Gastroesophageal sphincter (tissue), 3 donors: ENCODE data around the gene CLEC1A.

Experiments used
- EP300 ChIP-seq: sonication (generic); formaldehyde crosslinking; IDR thresholded peaks from one replicate; pipeline ENCODE4 v1.6.1; 2017; ENCODE audit warnings: antibody characterized with exemption, mild to moderate bottlenecking
- POLR2A ChIP-seq, 2 donors: fragments of 450-650 bp; IDR thresholded peaks; one replicate each; pipeline ENCODE4 v1.6.1; 2017; ENCODE audit warnings: antibody characterized with exemption in 2 of 2, mild to moderate bottlenecking in 2 of 2, moderate library complexity in 1 of 2
- POLR2AphosphoS5 ChIP-seq: sonication (generic); formaldehyde crosslinking; IDR thresholded peaks from one replicate; pipeline ENCODE4 v1.6.1; 2017; ENCODE audit warnings: antibody characterized with exemption
- TF ChIP-seq, protein P1 (sequence below), 4 experiments: fragments of 200-600 bp in 2 of 4; fragments of 450-650 bp in 2 of 4; sonication (generic) in 1 of 4; IDR thresholded peaks; one replicate each; pipeline ENCODE4 v1.5.1; 2017 to 2019; ENCODE audit warnings: antibody characterized with exemption in 4 of 4, mild to moderate bottlenecking in 2 of 4, moderate library complexity in 2 of 4

DNA sequence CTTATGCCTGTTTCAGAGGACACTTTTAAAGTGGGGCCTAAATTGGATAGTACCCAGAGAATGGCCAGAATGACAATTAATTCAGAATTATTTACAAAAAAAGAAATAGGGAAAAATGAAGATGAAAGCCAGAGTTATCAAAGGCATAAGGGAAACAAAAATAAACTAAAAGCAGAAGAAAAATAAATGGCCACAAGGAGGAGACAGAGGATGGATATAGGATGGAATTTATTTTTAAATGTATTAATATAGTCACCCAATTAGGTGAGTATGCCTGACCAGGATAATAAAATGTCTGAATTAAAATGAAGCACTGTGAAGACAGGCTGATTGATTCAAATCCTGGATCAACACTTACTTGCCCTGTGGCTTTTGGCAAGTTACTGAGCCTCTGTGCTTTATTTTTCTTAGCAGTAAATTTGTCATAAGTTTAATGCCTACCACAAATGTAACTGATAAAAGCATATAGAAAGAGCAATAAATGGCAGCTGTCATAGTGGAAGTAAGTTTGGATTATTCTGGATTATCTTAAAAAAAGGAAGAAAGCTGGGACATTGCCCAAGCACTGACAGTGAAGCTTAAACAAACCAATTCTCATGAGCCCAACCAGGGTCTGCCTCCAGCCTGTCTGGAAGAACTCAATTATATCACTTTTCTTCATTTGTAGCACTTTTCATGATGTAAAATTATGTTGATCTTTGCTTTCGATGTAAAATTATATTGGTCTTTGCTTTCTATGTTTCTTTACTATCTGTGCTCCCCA, 64.8 kb downstream of the CLEC1A start:
- TF ChIP-seq POLR2A (IDR thresholded peaks at IDR 0.05) (no peak), POLR2AphosphoS5 (no peak), EP300 (no peak)
- TF ChIP-seq, protein P1, sequence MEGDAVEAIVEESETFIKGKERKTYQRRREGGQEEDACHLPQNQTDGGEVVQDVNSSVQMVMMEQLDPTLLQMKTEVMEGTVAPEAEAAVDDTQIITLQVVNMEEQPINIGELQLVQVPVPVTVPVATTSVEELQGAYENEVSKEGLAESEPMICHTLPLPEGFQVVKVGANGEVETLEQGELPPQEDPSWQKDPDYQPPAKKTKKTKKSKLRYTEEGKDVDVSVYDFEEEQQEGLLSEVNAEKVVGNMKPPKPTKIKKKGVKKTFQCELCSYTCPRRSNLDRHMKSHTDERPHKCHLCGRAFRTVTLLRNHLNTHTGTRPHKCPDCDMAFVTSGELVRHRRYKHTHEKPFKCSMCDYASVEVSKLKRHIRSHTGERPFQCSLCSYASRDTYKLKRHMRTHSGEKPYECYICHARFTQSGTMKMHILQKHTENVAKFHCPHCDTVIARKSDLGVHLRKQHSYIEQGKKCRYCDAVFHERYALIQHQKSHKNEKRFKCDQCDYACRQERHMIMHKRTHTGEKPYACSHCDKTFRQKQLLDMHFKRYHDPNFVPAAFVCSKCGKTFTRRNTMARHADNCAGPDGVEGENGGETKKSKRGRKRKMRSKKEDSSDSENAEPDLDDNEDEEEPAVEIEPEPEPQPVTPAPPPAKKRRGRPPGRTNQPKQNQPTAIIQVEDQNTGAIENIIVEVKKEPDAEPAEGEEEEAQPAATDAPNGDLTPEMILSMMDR (IDR thresholded peaks at IDR 0.05): peak; percentile 26 to 57 (median 46)
